ENCODE measurements around the gene BDH1.

- TF ChIP-seq CTCF (IDR thresholded peaks at IDR 0.05) (no peak), POLR2A (IDR thresholded peaks at IDR 0.05) (no peak)
These were observed 16.1 kb downstream of the BDH1 start for GRCh38 chr3:197539651-197540051.
